ENCODE measurements around the gene EHMT2.

The EHMT2 gene

GRCh38 chr6:31897612-31898382 is at the start of gene EHMT2:
EHMT2 (minus strand) TSS chr6:31897698; CDS start chr6:31897677, 21 bp downstream.
- peak; percentile 73 for DNase-seq (ENCODE audit: low read depth)
- no peak; the same call in 1 of the 2 replicates for TF ChIP-seq CTCF (conservative IDR thresholded peaks at IDR 0.05; ENCODE audit: low read length)
- peak within 1 kb of the TSS; percentile 97 for H3K4me3 ChIP-seq (ENCODE audit: low read length)

DNA sequence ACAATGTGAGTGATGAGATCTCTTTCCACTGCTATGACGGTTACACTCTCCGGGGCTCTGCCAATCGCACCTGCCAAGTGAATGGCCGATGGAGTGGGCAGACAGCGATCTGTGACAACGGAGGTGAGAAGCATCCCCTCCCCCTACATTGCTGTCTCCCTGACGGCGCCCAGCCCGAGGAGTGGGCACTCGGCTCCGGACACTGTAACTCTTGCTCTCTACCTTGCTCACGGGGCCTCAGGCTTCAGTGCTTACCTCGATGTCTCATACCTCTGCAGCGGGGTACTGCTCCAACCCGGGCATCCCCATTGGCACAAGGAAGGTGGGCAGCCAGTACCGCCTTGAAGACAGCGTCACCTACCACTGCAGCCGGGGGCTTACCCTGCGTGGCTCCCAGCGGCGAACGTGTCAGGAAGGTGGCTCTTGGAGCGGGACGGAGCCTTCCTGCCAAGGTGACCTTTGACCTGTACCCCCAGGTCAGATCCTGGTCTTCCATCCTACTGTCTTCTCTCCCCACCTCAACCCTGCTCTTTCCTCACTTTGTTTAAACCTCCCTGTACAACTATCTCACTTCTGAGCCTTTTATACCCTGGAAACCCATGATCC is 49.7 kb upstream of the EHMT2 start:
- TF ChIP-seq CTCF (conservative IDR thresholded peaks at IDR 0.05; ENCODE audit: low read length), result no peak
- no peak overlapping the region for H3K4me3 ChIP-seq (ENCODE audit: low read length)
- no peak for DNase-seq (ENCODE audit: low read depth)

GRCh38 chr6:31946370-31946885 is 48.9 kb upstream of the EHMT2 start:
- DNase-seq (ENCODE audit: low read depth), result no peak
- H3K4me3 ChIP-seq (ENCODE audit: low read length), result peak overlapping the region; percentile 42
- TF ChIP-seq CTCF (conservative IDR thresholded peaks at IDR 0.05; ENCODE audit: low read length), result no peak

GRCh38 chr6:31945507-31946369 is 48.2 kb upstream of the EHMT2 start, which contains the start of gene CFB:
CFB (plus strand) TSS chr6:31946095; CDS start chr6:31946222, 127 bp downstream.
- no peak for TF ChIP-seq CTCF (conservative IDR thresholded peaks at IDR 0.05; ENCODE audit: low read length)
- H3K4me3 ChIP-seq (ENCODE audit: low read length), result peak within 1 kb of the TSS; percentile 42
- DNase-seq (ENCODE audit: low read depth), result peak; percentile 82

- no peak for TF ChIP-seq CTCF (conservative IDR thresholded peaks at IDR 0.05; ENCODE audit: low read length)
- H3K4me3 ChIP-seq (ENCODE audit: low read length), result peak overlapping the region; percentile 42
- DNase-seq (ENCODE audit: low read depth), result no peak
These were observed 47.6 kb upstream of the EHMT2 start for GRCh38 chr6:31945154-31945506.

DNA sequence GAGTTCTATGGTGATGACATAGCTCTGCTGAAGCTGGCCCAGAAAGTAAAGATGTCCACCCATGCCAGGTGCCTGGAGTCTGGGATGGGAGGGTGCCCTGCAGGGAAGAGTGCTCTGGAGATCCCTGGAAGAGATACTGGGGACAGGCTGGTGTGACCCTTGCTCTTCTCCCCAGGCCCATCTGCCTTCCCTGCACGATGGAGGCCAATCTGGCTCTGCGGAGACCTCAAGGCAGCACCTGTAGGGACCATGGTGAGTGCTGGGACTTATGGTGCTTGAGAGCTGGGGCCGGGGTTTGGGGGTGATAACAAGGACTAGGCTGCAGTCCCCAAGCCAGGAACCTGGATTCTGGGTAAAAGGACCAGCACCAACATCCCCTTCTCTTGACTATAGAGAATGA is 46.2 kb upstream of the EHMT2 start:
- H3K4me3 ChIP-seq (ENCODE audit: low read length), result no peak overlapping the region
- TF ChIP-seq CTCF (conservative IDR thresholded peaks at IDR 0.05; ENCODE audit: low read length), result no peak
- DNase-seq (ENCODE audit: low read depth), result no peak

Measured in AG10803 (cell line).